KOPT-K1 (cell line): ENCODE data around the gene HSPA8.
A peak's percentile ranks its signal among the peaks of the same experiment; 100 is the strongest.
"Not testable (repeated sequence)": the region's sequence is repeated elsewhere in the genome, so short reads cannot be mapped to it uniquely, and the experiment has no call there.

Source experiments
- H3K27ac ChIP-seq: fragments of 200-600 bp; sonication (generic); 2 replicates; pipeline ENCODE4 v1.5.1; 2016; ENCODE audit warnings: antibody characterized with exemption, mild to moderate bottlenecking, low read depth, low read length; ENCODE audit not compliant: poor library complexity, severe bottlenecking
- H3K36me3 ChIP-seq: fragments of 200-600 bp; sonication (generic); 2 replicates; pipeline ENCODE4 v1.5.1; 2017; ENCODE audit warnings: antibody characterized with exemption, mild to moderate bottlenecking, low read length, moderate library complexity; ENCODE audit not compliant: insufficient read depth
- H3K9me3 ChIP-seq: fragments of 200-600 bp; sonication (generic); 2 replicates; pipeline ENCODE4 v1.5.1; 2017; ENCODE audit warnings: antibody characterized with exemption, low read length, mild to moderate bottlenecking; ENCODE audit not compliant: insufficient read depth, poor library complexity, severe bottlenecking

HSPA8 gene

DNA sequence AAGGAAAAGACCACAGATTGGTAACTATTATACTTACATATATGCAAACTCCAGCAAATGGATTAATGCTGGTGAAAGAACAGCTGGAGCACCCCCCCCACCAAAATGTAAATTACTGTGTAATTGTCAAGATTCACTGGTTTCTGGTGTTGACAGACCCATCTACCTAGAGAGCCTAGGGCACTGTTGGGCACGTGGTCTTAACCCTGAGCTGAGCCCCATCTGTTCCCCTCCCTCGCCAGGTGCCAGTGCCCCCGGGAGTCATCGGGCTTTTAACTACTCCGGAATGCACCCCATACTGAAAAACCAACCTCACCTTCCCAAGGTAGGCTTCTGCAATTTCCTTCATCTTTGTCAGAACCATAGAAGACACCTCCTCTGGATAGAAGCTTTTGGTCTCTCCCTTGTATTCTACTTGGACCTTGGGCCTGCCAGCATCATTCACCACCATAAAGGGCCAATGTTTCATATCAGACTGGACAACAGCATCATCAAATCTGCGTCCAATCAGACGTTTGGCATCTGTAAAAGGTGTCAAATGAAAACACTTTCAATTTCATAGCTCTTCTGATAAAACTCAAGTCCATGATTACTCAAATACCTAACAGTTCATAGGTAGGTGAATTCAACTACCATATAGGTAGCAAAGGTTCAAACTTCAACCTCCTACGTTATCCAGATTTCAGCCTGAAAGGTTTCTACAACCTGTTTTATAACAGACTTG is 1.5 kb downstream of the HSPA8 start:
- Histone ChIP-seq H3K36me3 (peaks cover 64% of the 10 kb centered on the region), H3K27ac (peak overlapping the region; percentile 99), H3K9me3 (no peaks in the 10 kb centered on the region)

DNA sequence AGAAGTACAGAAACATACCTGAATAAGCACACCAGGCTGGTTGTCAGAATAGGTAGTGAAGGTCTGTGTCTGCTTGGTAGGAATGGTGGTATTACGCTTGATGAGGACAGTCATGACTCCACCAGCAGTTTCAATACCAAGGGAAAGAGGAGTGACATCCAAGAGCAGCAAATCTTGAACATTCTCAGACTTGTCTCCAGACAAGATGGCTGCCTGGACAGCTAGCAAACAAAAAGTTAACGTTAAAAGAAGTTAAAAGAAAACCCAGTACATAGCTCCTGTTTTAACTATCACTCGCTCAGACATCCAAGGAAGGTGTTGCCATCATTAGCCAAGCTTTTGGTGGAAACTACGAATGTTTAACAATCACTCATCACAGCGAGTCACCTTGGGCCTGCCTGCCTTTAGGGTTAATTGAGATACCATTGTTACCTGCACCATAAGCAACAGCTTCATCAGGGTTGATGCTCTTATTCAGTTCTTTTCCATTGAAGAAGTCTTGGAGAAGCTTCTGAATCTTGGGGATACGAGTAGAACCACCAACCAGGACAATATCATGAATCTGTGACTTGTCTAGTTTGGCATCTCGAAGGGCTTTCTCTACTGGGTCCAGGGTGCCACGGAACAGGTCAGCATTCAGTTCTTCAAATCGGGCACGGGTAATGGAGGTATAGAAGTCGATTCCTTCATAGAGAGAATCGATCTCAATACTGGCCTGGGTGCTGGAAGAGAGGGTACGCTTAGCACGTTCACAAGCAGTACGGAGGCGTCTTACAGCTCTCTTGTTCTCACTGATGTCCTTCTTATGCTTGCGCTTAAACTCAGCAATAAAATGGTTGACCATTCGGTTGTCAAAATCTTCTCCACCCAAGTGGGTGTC is 2.7 kb downstream of the HSPA8 start:
- H3K9me3 ChIP-seq: not testable (repeated sequence)
- Histone ChIP-seq H3K27ac (peak overlapping the region; percentile 99), H3K36me3 (peaks cover 75% of the 10 kb centered on the region)

DNA sequence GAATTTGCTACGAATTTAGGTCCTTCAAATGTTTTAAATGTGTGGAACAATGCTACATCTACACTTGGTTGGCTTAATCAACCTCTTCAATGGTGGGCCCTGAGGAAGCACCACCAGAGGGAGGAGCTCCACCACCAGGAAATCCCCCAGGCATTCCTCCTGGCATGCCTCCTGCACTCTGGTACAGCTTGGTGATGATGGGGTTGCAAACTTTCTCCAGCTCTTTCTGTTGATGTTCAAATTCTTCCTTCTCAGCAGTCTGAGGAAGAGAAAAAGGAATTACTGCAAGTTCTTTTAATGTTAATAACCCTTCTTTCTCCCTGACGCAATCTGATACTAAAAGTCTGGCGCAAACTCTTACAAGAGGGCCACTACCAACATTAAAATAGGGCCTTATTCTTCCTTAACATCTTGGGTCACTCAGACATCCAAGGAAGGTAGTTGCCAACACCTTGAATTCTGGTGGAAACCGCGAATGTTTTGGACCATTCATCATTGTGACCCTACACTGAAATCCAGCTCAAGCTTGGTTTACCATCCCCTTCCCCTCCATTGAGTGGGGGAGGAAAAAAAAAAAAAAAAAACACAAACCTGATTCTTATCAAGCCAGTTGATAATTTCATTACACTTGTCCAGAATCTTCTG is 4.2 kb downstream of the HSPA8 start:
- Histone ChIP-seq H3K36me3 (peaks cover 89% of the 10 kb centered on the region), H3K27ac (no peak overlapping the region)

DNA sequence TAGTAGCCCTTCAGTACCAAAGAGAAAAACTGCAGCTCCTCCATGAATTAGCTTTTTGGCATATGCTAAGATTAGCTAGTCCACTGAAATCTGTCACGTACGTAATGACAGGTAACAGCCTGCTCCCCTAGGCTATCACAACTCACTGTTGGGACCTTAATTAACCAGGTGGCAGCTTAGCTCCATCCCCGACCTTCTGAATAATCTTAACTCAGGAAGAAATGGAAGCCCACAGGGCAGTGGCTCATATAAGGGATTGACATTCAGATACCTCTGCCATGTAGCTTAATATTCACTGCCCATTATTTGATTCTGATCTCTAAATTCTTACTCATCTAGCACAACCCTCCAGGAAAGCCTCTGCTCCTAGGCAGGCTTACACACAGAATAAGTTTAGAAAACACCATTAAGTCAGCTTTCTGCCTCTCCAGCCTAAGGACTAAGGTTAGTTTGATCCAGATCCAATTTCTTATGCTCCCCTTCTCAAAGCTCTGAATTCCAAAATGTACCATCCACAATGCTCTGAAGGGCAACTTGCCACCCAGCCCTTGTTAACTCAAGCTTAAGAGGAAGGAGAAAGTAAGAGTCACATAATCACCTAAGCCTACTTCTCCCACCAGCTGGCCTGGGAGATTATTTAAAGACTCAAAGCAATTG is 5.0 kb downstream of the HSPA8 start:
- no peaks in the 10 kb centered on the region for H3K9me3 ChIP-seq
- peaks cover 92% of the 10 kb centered on the region for H3K36me3 ChIP-seq
- H3K27ac ChIP-seq: no peak overlapping the region

More for the DNA sequence above, 4.2 kb downstream of the HSPA8 start:
- no peaks in the 10 kb centered on the region for H3K9me3 ChIP-seq

DNA sequence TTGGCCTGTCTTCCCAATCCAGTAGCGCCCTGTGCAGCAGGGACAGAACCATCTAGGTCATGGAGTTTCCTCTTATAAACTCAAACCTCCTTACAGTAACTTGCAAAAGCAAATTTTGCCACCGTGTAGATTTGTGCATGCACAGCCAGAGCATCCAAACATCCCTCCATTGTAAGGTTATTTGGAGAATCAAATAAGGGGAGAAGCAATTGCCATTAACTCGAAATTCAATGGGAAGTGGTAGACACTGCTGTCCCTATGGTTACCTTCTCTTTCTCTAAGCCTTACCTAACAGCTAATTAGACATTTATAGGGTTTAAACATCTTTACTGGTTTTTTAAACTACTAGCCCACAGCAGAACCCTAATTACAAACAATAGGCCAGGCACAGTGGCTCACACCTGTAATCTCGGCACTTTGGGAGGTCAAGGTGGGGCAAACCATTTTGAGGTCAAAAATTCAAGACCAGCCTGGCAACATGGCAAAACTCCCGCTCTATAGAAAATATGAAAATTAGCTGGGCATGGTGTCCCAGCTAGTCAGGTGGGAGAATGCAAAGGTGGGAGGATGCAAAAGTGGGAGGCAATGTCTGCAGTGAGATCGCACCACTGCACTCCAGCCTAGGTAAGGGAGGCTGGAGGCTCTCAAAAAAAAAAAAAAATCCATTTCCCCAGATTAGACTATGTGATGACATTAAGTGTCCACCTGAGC is 6.6 kb downstream of the HSPA8 start:
- Histone ChIP-seq H3K9me3 (no peaks in the 10 kb centered on the region), H3K36me3 (peaks cover 78% of the 10 kb centered on the region), H3K27ac (no peak overlapping the region)

DNA sequence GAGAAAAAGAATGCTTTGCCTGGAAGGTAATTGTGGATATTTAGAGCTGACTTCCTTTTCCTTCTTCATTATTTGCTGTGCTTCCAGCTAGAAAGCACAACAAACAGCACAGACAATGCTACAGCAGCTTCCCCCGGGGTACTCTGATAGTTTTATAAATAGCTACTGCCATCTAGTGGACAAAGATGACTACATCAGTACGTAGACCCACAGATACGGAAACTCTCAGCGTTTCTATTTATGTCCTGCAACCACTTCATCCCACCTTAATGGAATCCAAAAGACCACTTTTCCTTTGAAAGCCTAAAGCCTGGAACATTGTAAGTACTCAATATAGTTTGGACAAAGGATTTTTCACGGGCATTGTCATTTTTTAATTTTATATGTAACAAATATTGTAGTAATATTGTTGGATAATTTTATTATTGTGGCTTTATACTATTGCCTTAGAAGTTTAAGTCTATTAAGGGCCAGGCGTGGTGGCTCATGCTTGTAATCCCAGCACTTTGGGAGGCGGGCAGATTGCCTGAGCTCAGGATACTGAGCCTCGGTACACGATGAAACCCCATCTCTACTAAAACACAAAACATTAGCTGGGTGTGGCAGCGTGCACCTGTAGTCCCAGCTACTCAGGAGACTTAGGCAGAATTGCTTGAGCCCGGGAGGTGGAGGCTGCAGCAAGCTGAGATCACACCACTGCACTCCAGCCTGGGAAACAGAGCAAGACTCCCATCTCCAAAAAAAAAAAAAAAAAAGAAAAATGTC is 7.5 kb downstream of the HSPA8 start:
- H3K27ac ChIP-seq: no peak overlapping the region
- H3K36me3 ChIP-seq: peaks cover 69% of the 10 kb centered on the region
- H3K9me3 ChIP-seq: no peaks in the 10 kb centered on the region

DNA sequence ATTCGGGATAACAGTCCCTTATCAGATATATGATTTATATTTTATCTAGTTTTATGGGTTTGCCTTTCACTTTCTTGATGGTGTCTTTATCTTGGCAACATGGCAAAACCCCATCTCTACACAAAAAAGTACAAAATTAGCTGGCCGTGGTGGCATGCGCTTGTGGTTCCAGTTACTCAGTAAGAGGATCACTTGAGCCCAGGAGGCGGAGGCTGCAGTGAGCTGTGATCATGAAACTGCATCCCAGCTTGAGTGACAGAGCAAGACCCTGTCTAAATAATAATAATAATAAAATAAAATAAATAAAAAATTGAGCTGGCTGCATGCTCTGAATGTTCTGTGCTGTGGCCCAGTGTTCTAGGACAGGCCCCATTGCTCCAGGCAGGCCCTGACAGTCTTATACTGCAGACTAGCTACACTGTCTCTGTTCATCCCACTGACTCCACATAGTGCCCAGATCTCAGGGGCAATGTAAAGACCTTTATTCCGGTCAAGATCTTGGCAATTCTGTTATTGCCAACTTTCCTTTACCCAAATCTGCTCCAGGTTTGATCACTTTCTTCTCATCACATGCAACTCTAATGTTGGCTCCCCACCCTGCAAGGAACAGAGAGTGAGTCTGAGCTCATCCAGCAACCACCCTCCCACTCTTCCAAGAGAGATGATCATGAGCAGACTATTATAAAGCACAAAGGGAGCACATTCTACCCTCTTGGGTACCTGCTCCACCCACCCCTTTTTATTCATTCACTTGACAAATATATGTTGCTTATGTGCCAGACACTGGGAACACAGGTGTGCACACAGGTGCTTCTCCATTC is 8.8 kb downstream of the HSPA8 start:
- Histone ChIP-seq H3K9me3 (no peaks in the 10 kb centered on the region), H3K27ac (no peak overlapping the region), H3K36me3 (peaks cover 55% of the 10 kb centered on the region)

DNA sequence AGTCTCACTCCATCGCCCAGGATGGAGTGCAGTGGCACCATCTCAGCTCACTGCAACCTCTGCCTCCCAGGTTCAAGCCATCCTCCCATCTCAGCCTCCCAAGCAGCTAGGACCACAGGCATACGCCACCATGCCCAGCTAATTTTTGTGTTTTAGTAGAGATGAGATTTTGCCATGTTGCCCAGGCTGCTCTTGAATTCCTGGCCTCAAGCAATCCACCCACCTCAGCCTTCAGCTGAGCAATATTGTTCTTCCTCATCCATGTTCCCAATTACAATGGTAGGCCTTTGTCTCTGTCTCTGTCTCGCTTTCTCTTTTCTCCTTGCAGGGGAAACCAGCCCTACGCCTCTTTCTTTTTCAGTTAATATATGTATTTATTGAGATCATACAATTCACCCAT is 10.3 kb downstream of the HSPA8 start:
- no peaks in the 10 kb centered on the region for H3K9me3 ChIP-seq
- H3K36me3 ChIP-seq: peaks cover 41% of the 10 kb centered on the region
- no peak overlapping the region for H3K27ac ChIP-seq

DNA sequence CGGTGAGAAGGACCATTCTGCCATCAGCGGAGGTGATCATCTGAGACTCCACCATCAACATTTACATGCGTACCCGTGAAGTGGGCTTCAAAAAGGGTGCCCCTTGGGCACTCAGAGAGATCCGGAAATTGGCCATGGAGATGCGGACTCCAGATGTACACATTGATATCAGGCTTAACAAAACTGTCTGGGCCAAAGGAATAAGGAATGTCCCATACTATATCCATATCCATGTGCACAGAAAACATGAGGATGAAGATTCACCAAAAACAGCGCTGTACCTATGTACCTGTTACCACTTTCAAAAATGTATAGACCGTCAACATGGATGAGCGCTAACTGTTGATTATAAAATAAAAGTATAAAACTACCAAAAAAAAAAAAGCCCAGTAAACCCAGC is 10.8 kb downstream of the HSPA8 start:
- no peak overlapping the region for H3K27ac ChIP-seq
- no peaks in the 10 kb centered on the region for H3K9me3 ChIP-seq
- H3K36me3 ChIP-seq: peaks cover 36% of the 10 kb centered on the region

DNA sequence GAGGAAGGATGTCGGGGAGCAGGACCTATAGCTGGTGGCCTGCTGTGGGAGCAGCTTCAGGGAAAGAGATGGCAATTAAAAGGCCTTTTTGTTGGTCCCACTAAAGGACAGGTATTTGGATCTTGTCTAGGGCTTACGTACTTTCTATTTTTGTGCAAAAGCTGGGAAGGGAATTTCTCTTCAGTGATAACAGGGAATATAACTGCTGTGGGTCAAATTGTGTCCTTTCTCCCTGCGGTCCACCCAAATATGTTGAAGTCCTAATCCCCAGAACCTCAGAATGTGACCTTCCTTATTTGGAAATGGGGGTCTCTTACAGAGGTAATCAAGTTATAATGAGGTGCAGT is 14.0 kb downstream of the HSPA8 start:
- no peak overlapping the region for H3K27ac ChIP-seq
- H3K36me3 ChIP-seq: peaks cover 5% of the 10 kb centered on the region; the same call in 1 of the 2 replicates
- H3K9me3 ChIP-seq: no peaks in the 10 kb centered on the region

DNA sequence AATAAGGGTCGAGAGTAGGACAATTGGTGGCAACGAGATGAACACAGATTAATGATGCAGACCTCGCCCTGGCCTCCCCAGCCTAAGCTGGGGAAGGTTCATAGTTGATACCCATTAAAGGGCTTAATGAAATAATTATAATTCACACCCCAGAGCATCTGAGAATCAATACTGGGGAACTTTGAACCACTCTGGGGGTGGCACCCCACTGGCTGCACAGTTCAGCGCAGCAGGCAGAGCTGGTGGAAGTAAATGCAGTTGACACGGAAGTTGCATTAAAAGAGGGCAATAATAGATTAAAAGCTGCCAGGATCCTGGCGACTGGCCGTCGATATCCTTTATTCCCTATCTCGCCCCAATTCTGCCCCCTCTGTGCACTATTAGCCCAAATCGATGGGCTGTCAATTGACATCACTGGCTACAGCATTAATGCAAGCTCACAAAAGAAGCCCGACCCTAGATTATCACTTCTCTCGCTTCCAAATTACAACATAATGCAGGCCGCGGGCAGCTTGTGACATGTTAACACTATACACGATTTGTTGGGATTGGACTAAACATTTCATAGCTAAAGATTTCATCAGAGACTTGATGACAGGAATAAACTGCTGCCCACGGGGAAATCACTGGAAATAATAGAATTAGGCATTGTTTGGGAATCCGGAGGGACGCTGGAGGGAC is 14.5 kb downstream of the HSPA8 start:
- H3K36me3 ChIP-seq: no peaks in the 10 kb centered on the region; the same call in 1 of the 2 replicates
- no peak overlapping the region for H3K27ac ChIP-seq
- H3K9me3 ChIP-seq: no peaks in the 10 kb centered on the region

DNA sequence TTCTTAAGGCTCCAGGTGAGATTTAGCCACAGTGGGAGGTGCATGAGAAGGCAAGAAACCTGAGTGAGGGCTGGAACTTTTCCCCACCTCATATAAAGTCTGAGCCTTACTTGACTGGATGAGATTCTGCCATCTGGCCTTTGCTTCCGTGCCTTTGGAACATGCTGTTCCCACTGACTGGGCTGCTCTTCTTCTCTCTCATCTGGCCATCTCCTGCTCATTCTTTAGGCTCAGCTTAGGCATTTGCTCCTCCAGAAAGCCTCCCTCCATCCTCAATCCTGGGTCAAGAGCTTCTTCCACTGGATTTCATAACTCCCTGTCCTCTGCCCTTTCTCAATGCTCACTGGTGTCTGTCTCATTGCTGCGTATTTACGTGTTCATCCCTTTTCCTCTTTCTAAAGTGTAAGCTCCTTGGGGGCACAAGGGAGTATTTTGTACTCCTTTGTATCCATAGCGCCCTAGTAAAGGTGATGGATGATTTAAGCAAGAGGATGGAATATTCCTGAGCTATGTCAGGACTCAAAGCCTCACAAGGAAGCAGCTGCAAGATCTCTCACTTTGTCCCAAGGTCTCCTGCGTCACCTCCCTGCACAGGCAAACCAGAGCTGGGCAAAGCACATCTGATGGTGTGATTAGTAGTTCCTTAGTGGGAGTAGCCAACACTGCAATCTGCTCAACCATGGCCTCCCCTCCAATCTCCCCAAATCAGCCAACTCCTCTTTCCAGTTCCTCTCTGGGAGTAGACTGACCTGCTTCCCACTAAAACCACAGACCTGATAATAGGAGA is 15.3 kb downstream of the HSPA8 start:
- Histone ChIP-seq H3K9me3 (no peaks in the 10 kb centered on the region), H3K36me3 (no peaks in the 10 kb centered on the region), H3K27ac (no peak overlapping the region)
